Measurements from ENCODE around the gene CEACAM1. TPM values are rescaled to one million over a fixed set of nuclear protein-coding genes. Genes with fewer than 3 reads are reported as not detected.

The CEACAM1 gene
- total RNA-seq, 1 experiment from 2014 or later = 7.1 TPM

GRCh38 chr19:42512130-42512636 lies 16.1 kb downstream of the CEACAM1 start:
- DNase-seq = no peak
- Mint-ChIP-seq H3K27me3 (ENCODE audit: insufficient read depth, unreplicated experiment) (no peaks in the 10 kb centered on the region), H3K36me3 (ENCODE audit: insufficient read depth, unreplicated experiment) (peaks cover 6% of the 10 kb centered on the region), H3K27ac (ENCODE audit: unreplicated experiment) (no peak overlapping the region), H3K4me1 (ENCODE audit: low read depth, unreplicated experiment) (peaks cover 5% of the 10 kb centered on the region), H3K9me3 (ENCODE audit: unreplicated experiment) (no peaks in the 10 kb centered on the region), H3K4me3 (ENCODE audit: unreplicated experiment) (no peak overlapping the region)
- no TSS peak for BruUV-seq (replicated peaks)
- H3K27me3 ChIP-seq (replicated peaks; ENCODE audit: control insufficient read depth, insufficient read depth, low read length) = no peaks in the 10 kb centered on the region
- no peaks in the 10 kb centered on the region for H3K36me3 ChIP-seq (ENCODE audit: control insufficient read depth, insufficient read depth, low read length)
- H3K4me3 ChIP-seq (ENCODE audit: low read depth, low read length) = no peak overlapping the region
- ChIA-PET CTCF (no interaction called here), POLR2A (no interaction called here)
- H3K9me3 ChIP-seq = no peaks in the 10 kb centered on the region
- intact Hi-C loops (cut with micrococcal nuclease; ENCODE audit: unreplicated experiment) = no loop called here
- TF ChIP-seq CTCF (IDR thresholded peaks at IDR 0.05; ENCODE audit: insufficient read depth in 1 of 2, low read depth in 1 of 2, low read length in 1 of 2, severe bottlenecking in 1 of 2, unreplicated experiment in 1 of 2) = no peak
- no peaks in the 10 kb centered on the region for H3K4me1 ChIP-seq

- CTCF ChIA-PET = no interaction called here
These were observed 16.9 kb downstream of the CEACAM1 start for GRCh38 chr19:42511340-42511739.

GRCh38 chr19:42508892-42509444 lies 19.3 kb downstream of the CEACAM1 start:
- H3K27me3 Mint-ChIP-seq (ENCODE audit: insufficient read depth, unreplicated experiment) = no peaks in the 10 kb centered on the region
- intact Hi-C loops (cut with micrococcal nuclease; ENCODE audit: unreplicated experiment) = no loop called here
- Histone ChIP-seq H3K36me3 (ENCODE audit: control insufficient read depth, insufficient read depth, low read length) (no peaks in the 10 kb centered on the region), H3K27me3 (replicated peaks; ENCODE audit: control insufficient read depth, insufficient read depth, low read length) (no peaks in the 10 kb centered on the region), H3K9me3 (no peaks in the 10 kb centered on the region), H3K4me1 (no peaks in the 10 kb centered on the region), H3K4me3 (ENCODE audit: low read depth, low read length) (no peak overlapping the region)
- no peak overlapping the region for H3K27ac Mint-ChIP-seq (ENCODE audit: unreplicated experiment)
- no peaks in the 10 kb centered on the region for H3K9me3 Mint-ChIP-seq (ENCODE audit: unreplicated experiment)
- H3K36me3 Mint-ChIP-seq (ENCODE audit: insufficient read depth, unreplicated experiment) = no peaks in the 10 kb centered on the region
- H3K4me1 Mint-ChIP-seq (ENCODE audit: low read depth, unreplicated experiment) = peaks cover 5% of the 10 kb centered on the region
- TF ChIP-seq CTCF (IDR thresholded peaks at IDR 0.05; ENCODE audit: insufficient read depth in 1 of 2, low read depth in 1 of 2, low read length in 1 of 2, severe bottlenecking in 1 of 2, unreplicated experiment in 1 of 2) = no peak
- BruUV-seq (replicated peaks) = no TSS peak
- POLR2A ChIA-PET = no interaction called here
- CTCF ChIA-PET = no interaction called here
- H3K4me3 Mint-ChIP-seq (ENCODE audit: unreplicated experiment) = no peak overlapping the region
- no peak for DNase-seq

More at GRCh38 chr19:42511340-42511739, 16.9 kb downstream of the CEACAM1 start:
- H3K36me3 Mint-ChIP-seq (ENCODE audit: insufficient read depth, unreplicated experiment) = peaks cover under 1% of the 10 kb centered on the region
- H3K27me3 ChIP-seq (replicated peaks; ENCODE audit: control insufficient read depth, insufficient read depth, low read length) = no peaks in the 10 kb centered on the region
- peaks cover 5% of the 10 kb centered on the region for H3K4me1 Mint-ChIP-seq (ENCODE audit: low read depth, unreplicated experiment)
- H3K4me3 ChIP-seq (ENCODE audit: low read depth, low read length) = no peak overlapping the region
- no peaks in the 10 kb centered on the region for H3K27me3 Mint-ChIP-seq (ENCODE audit: insufficient read depth, unreplicated experiment)
- no peaks in the 10 kb centered on the region for H3K9me3 Mint-ChIP-seq (ENCODE audit: unreplicated experiment)
- POLR2A ChIA-PET = no interaction called here
- H3K27ac Mint-ChIP-seq (ENCODE audit: unreplicated experiment) = no peak overlapping the region
- H3K9me3 ChIP-seq = no peaks in the 10 kb centered on the region
- intact Hi-C loops (cut with micrococcal nuclease; ENCODE audit: unreplicated experiment) = no loop called here
- no TSS peak for BruUV-seq (replicated peaks)
- no peak for TF ChIP-seq CTCF (IDR thresholded peaks at IDR 0.05; ENCODE audit: insufficient read depth in 1 of 2, low read depth in 1 of 2, low read length in 1 of 2, severe bottlenecking in 1 of 2, unreplicated experiment in 1 of 2)
- no peak for DNase-seq
- H3K36me3 ChIP-seq (ENCODE audit: control insufficient read depth, insufficient read depth, low read length) = no peaks in the 10 kb centered on the region
- no peak overlapping the region for H3K4me3 Mint-ChIP-seq (ENCODE audit: unreplicated experiment)
- H3K4me1 ChIP-seq = no peaks in the 10 kb centered on the region

All from Caco-2 (cell line).